NCI-H1436 (cell line): ENCODE measurements around the gene FIZ1.
"Not testable (repeated sequence)": the region's sequence is repeated elsewhere in the genome, so short reads cannot be mapped to it uniquely, and the experiment has no call there.

ENCODE experiments used
- DNase-seq: peaks from one replicate; lab custom pipeline; 2025; lab: John Stamatoyannopoulos, UW

Gene FIZ1

GRCh38 chr19:55593096-55593772 is 6.1 kb downstream of the FIZ1 start:
- DNase-seq = no peak

GRCh38 chr19:55592391-55593090 is 6.8 kb downstream of the FIZ1 start:
- no peak for DNase-seq

- no peak for DNase-seq
These were observed 7.8 kb downstream of the FIZ1 start for GRCh38 chr19:55591555-55591954.

- DNase-seq = peak; percentile 67
These were observed 8.7 kb downstream of the FIZ1 start for GRCh38 chr19:55590617-55591016.

GRCh38 chr19:55590109-55590508 is 9.2 kb downstream of the FIZ1 start:
- no peak for DNase-seq

GRCh38 chr19:55588738-55589137 is 10.6 kb downstream of the FIZ1 start:
- DNase-seq = no peak

- peak; percentile 99 for DNase-seq
These were observed 12.2 kb downstream of the FIZ1 start for GRCh38 chr19:55586976-55587668.

GRCh38 chr19:55585658-55586339 is 13.5 kb downstream of the FIZ1 start:
- peak; percentile 99 for DNase-seq

GRCh38 chr19:55584871-55585270 is 14.4 kb downstream of the FIZ1 start:
- DNase-seq = no peak

GRCh38 chr19:55583897-55584296 is 15.4 kb downstream of the FIZ1 start:
- DNase-seq = not testable (repeated sequence)

- DNase-seq = not testable (repeated sequence)
These were observed 17.0 kb downstream of the FIZ1 start for GRCh38 chr19:55582284-55582683.

- no peak for DNase-seq
These were observed 17.5 kb downstream of the FIZ1 start for GRCh38 chr19:55581823-55582223.

GRCh38 chr19:55581145-55581822 is 18.0 kb downstream of the FIZ1 start:
- DNase-seq = no peak

GRCh38 chr19:55580628-55581144 is 18.6 kb downstream of the FIZ1 start, which contains the start of gene ZNF579:
Gene ZNF579, minus strand, starts transcription at chr19:55580848. Its CDS starts 1,209 bp downstream, at chr19:55579639.
- peak; percentile 91 for DNase-seq

- DNase-seq = no peak
These were observed 19.3 kb downstream of the FIZ1 start for GRCh38 chr19:55579766-55580621.

- no peak for DNase-seq
These were observed 20.3 kb downstream of the FIZ1 start for GRCh38 chr19:55578761-55579747.

GRCh38 chr19:55578031-55578760 is 21.1 kb downstream of the FIZ1 start:
- no peak for DNase-seq

- no peak for DNase-seq
These were observed 22.6 kb downstream of the FIZ1 start for GRCh38 chr19:55576746-55577145.

- DNase-seq = not testable (repeated sequence)
These were observed 25.4 kb downstream of the FIZ1 start for GRCh38 chr19:55573929-55574328.
